A673 (cell line): Measurements from ENCODE around the gene VAMP1. TPM values are rescaled to one million over a fixed set of nuclear protein-coding genes. Genes with fewer than 3 reads are reported as not detected.

ENCODE experiments used
- BruUV-seq: library from RNA; stranded (reverse); fragments of 400-500 nt; replicated peaks from 2 replicates; lab custom pipeline; 2021; lab: Mats Ljungman, UMichigan
- CTCF ChIA-PET: fragments of 300-600 bp; sonication (Branson Sonifier 250); formaldehyde crosslinking; loops from one replicate; lab custom pipeline; 2022; ENCODE audit warnings: antibody characterized with exemption; lab: Charles Lee
- POLR2A ChIA-PET: fragments of 300-600 bp; sonication (Branson Sonifier 250); formaldehyde crosslinking; loops from one replicate; lab custom pipeline; 2022; ENCODE audit warnings: antibody characterized with exemption; ENCODE audit not compliant: low non-redundant PET; lab: Charles Lee
- DNase-seq: peaks from one replicate; pipeline ENCODE4 v3.0.0-alpha.2; 2015; ENCODE audit warnings: low spot score
- H3K27ac ChIP-seq: fragments of 200-600 bp; sonication (generic); 2 replicates; pipeline ENCODE4 v1.5.1; 2016; ENCODE audit warnings: mixed run types, low read depth, mild to moderate bottlenecking, mixed read lengths, antibody characterized with exemption, low read length; ENCODE audit not compliant: poor library complexity, severe bottlenecking
- H3K27me3 ChIP-seq: fragments of 200-600 bp; sonication (generic); replicated peaks from 2 replicates; pipeline ENCODE4 v1.6.1; 2017; ENCODE audit warnings: mixed run types, low read depth, mild to moderate bottlenecking, mixed read lengths, antibody characterized with exemption, low read length; ENCODE audit not compliant: insufficient read depth, poor library complexity
- H3K36me3 ChIP-seq: fragments of 200-600 bp; sonication (generic); 2 replicates; pipeline ENCODE4 v1.6.1; 2016; ENCODE audit warnings: mixed run types, mild to moderate bottlenecking, mixed read lengths, antibody characterized with exemption, low read length; ENCODE audit not compliant: insufficient read depth, poor library complexity, severe bottlenecking
- H3K4me1 ChIP-seq: fragments of 200-600 bp; sonication (generic); 2 replicates; pipeline ENCODE4 v1.6.1; 2017; ENCODE audit warnings: mixed run types, mild to moderate bottlenecking, mixed read lengths, antibody characterized with exemption, low read length; ENCODE audit not compliant: insufficient read depth, poor library complexity, severe bottlenecking
- H3K4me3 ChIP-seq: fragments of 200-600 bp; sonication (generic); 2 replicates; pipeline ENCODE4 v1.5.1; 2016; ENCODE audit warnings: low read depth, mixed run types, mild to moderate bottlenecking, mixed read lengths, low read length; ENCODE audit not compliant: poor library complexity, severe bottlenecking
- H3K9me3 ChIP-seq: fragments of 200-600 bp; sonication (generic); 2 replicates; pipeline ENCODE4 v1.6.1; 2016; ENCODE audit warnings: mixed run types, low read depth, mild to moderate bottlenecking, mixed read lengths, antibody characterized with exemption, low read length; ENCODE audit not compliant: poor library complexity, severe bottlenecking
- EZH2 ChIP-seq: fragments of 200-600 bp; sonication (generic); IDR thresholded peaks from 2 replicates; pipeline ENCODE4 v1.6.1; 2017; ENCODE audit warnings: borderline replicate concordance, low read depth, mild to moderate bottlenecking, mixed read lengths, antibody characterized with exemption, low read length; ENCODE audit not compliant: poor library complexity, severe bottlenecking
- intact Hi-C: fragments of 100-400 bp; cut with micrococcal nuclease; formaldehyde crosslinking; loops from one replicate; pipeline ENCODE4 v1.10.0; 2022; ENCODE audit not compliant: unreplicated experiment
- total RNA-seq: library from RNA; stranded (reverse); gene quantifications from 2 replicates; pipeline ENCODE4 v1.2.3, GENCODE V29; 2021
- TF ChIP-seq, protein P1 (sequence below): fragments of 300-800, 200-600 bp; sonication (generic); conservative IDR thresholded peaks from 2 replicates; pipeline ENCODE4 v1.5.1; 2017; ENCODE audit warnings: low read depth, mild to moderate bottlenecking, antibody characterized with exemption, low read length, moderate library complexity, mixed read lengths

VAMP1 gene
- total RNA-seq, 1 experiment from 2014 or later: 10.9 TPM

DNA sequence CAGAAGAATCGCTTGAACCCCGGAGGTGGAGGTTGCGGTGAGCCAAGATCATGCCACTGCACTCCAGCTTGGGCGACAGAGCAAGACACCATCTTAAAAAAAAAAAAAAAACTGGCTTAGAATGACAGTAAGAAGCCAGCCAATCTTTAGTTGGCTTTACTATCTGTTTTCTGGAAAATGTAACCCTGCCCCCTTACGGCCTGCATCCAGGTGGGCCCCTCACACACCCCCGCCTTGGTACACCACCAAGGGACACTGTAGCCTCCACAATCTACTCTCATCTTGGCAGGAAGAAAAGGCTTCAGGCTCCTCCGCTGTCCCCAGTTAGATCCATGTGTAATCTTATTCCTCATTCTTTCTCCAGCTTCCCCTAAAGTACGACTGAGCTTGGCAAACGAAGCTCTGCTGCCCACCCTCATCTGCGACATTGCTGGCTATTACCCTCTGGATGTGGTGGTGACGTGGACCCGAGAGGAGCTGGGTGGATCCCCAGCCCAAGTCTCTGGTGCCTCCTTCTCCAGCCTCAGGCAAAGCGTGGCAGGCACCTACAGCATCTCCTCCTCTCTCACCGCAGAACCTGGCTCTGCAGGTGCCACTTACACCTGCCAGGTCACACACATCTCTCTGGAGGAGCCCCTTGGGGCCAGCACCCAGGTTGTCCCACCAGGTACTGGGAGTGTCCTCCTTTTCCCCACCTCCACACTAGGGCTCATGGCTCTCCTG lies 12.0 kb downstream of the VAMP1 start:
- H3K9me3 ChIP-seq: no peaks in the 10 kb centered on the region
- TF ChIP-seq, protein P1, sequence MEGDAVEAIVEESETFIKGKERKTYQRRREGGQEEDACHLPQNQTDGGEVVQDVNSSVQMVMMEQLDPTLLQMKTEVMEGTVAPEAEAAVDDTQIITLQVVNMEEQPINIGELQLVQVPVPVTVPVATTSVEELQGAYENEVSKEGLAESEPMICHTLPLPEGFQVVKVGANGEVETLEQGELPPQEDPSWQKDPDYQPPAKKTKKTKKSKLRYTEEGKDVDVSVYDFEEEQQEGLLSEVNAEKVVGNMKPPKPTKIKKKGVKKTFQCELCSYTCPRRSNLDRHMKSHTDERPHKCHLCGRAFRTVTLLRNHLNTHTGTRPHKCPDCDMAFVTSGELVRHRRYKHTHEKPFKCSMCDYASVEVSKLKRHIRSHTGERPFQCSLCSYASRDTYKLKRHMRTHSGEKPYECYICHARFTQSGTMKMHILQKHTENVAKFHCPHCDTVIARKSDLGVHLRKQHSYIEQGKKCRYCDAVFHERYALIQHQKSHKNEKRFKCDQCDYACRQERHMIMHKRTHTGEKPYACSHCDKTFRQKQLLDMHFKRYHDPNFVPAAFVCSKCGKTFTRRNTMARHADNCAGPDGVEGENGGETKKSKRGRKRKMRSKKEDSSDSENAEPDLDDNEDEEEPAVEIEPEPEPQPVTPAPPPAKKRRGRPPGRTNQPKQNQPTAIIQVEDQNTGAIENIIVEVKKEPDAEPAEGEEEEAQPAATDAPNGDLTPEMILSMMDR: no peak
- TF ChIP-seq EZH2: no peak
- H3K36me3 ChIP-seq: peaks cover 17% of the 10 kb centered on the region
- DNase-seq: no peak
- no TSS peak for BruUV-seq
- POLR2A ChIA-PET: no interaction called here
- no peaks in the 10 kb centered on the region for H3K4me1 ChIP-seq
- H3K27me3 ChIP-seq: no peaks in the 10 kb centered on the region
- no peak overlapping the region for H3K4me3 ChIP-seq
- no peak overlapping the region for H3K27ac ChIP-seq
- CTCF ChIA-PET: no interaction called here
- intact Hi-C loops: no loop called here

DNA sequence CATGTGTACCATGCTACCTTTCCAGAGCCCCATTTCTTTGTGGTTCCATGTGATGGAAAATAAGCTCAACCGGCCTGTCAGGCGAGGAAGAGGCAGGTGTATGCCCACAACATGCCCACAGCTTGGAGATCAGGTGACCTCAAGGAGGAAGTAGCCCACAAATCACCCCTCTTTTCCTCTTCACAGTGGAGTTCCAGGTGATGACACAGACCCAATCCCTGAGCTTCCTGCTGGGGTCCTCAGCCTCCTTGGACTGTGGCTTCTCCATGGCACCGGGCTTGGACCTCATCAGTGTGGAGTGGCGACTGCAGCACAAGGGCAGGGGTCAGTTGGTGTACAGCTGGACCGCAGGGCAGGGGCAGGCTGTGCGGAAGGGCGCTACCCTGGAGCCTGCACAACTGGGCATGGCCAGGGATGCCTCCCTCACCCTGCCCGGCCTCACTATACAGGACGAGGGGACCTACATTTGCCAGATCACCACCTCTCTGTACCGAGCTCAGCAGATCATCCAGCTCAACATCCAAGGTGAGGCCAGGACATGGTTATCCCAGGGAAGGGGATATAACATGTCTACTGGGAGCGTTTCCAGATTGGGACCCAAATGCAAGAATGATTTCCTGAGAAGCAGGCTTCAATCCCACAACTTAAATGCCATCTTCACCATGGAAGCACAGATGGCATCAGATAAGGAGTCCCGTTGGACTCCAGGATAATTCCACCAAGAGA lies 13.1 kb downstream of the VAMP1 start:
- H3K4me1 ChIP-seq: peaks cover 6% of the 10 kb centered on the region
- no peak overlapping the region for H3K27ac ChIP-seq
- intact Hi-C loops: no loop called here
- POLR2A ChIA-PET: no interaction called here
- no peak for DNase-seq
- TF ChIP-seq, protein P1: no peak
- TF ChIP-seq EZH2: no peak
- CTCF ChIA-PET: no interaction called here
- H3K4me3 ChIP-seq: no peak overlapping the region
- H3K9me3 ChIP-seq: no peaks in the 10 kb centered on the region
- H3K36me3 ChIP-seq: peaks cover 8% of the 10 kb centered on the region
- no TSS peak for BruUV-seq
- no peaks in the 10 kb centered on the region for H3K27me3 ChIP-seq

DNA sequence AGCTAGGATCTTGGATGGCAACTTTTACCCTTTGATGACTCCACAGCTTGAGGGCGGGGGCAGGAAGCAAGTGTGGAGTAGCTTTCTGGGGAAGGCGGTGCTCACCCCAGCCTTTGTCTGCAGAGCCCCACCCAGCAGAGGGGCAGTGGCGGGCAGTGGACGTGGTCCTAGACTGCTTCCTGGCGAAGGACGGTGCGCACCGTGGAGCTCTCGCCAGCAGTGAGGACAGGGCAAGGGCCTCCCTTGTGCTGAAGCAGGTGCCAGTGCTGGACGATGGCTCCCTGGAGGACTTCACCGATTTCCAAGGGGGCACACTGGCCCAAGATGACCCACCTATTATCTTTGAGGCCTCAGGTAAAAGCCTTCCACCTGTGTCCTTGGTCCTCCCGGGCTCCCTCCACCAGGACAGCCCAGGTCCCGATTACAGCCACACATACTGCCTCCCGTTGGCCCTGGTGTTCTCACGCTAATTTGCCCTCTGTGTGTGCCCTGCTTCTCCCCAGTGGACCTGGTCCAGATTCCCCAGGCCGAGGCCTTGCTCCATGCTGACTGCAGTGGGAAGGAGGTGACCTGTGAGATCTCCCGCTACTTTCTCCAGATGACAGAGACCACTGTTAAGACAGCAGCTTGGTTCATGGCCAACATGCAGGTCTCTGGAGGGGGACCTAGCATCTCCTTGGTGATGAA lies 17.4 kb downstream of the VAMP1 start:
- no peak for DNase-seq
- Histone ChIP-seq H3K4me3 (peak overlapping the region; percentile 58), H3K36me3 (no peaks in the 10 kb centered on the region), H3K4me1 (peaks cover 27% of the 10 kb centered on the region), H3K27ac (peak overlapping the region; percentile 85), H3K27me3 (no peaks in the 10 kb centered on the region), H3K9me3 (no peaks in the 10 kb centered on the region)
- BruUV-seq: no TSS peak
- TF ChIP-seq, protein P1: no peak
- TF ChIP-seq EZH2: no peak
- ChIA-PET POLR2A (no interaction called here), CTCF (no interaction called here)
- intact Hi-C loops: no loop called here
